WERI-Rb-1 (cell line): ENCODE results near the gene HOXD9.

Source experiments
- DNase-seq: peaks from one replicate; pipeline ENCODE4 v3.0.0-alpha.2; 2020
- H3K27ac ChIP-seq: fragments of 250-450 bp; sonication (Bioruptor Pico); 2 replicates; pipeline ENCODE4 v1.5.1; 2020; ENCODE audit warnings: mild to moderate bottlenecking, moderate library complexity
- H3K27me3 ChIP-seq: fragments of 250-450 bp; sonication (Bioruptor Pico); 2 replicates; pipeline ENCODE4 v1.5.1; 2021; ENCODE audit warnings: mild to moderate bottlenecking, low read depth, moderate library complexity; ENCODE audit not compliant: insufficient read depth, severe bottlenecking
- H3K36me3 ChIP-seq: fragments of 250-450 bp; sonication (Bioruptor Pico); 2 replicates; pipeline ENCODE4 v1.5.1; 2020; ENCODE audit warnings: mild to moderate bottlenecking, moderate library complexity
- H3K4me3 ChIP-seq: 2 replicates; pipeline ENCODE4 v1.5.1; 2011; ENCODE audit warnings: low read depth, mild to moderate bottlenecking, control low read depth, low read length
- H3K9me3 ChIP-seq: fragments of 250-450 bp; sonication (Bioruptor Pico); 2 replicates; pipeline ENCODE4 v1.5.1; 2021; ENCODE audit warnings: mild to moderate bottlenecking, moderate library complexity; ENCODE audit not compliant: severe bottlenecking
- TF ChIP-seq, protein P1 (sequence below): IDR thresholded peaks from 2 replicates; pipeline ENCODE4 v1.5.1; 2011; ENCODE audit warnings: low read depth, mild to moderate bottlenecking, control low read depth, inconsistent platforms, low read length

HOXD9 gene

DNA sequence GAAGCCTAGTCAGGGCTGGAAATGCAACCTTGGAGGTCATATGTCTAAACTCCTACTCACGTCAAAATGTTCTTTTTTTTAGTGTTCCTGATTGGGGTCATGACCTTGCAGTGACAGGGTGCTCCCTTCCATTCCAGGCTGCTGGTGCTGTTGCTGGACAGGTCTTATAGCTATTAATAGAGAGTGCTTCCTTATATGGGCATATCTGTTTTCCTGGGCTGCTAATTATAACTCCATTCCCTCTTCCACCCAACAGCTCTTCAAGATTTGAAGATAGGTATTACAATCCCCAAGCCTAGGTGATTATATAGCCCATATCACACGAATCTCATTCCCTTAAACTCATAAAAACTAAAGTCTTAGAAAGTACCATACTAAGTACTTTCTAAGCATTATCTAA lies 47.2 kb downstream of the HOXD9 start:
- Histone ChIP-seq H3K27me3 (peaks cover 86% of the 10 kb centered on the region), H3K36me3 (no peaks in the 10 kb centered on the region), H3K9me3 (peaks cover 29% of the 10 kb centered on the region), H3K27ac (no peak overlapping the region), H3K4me3 (no peak overlapping the region)
- TF ChIP-seq, protein P1, sequence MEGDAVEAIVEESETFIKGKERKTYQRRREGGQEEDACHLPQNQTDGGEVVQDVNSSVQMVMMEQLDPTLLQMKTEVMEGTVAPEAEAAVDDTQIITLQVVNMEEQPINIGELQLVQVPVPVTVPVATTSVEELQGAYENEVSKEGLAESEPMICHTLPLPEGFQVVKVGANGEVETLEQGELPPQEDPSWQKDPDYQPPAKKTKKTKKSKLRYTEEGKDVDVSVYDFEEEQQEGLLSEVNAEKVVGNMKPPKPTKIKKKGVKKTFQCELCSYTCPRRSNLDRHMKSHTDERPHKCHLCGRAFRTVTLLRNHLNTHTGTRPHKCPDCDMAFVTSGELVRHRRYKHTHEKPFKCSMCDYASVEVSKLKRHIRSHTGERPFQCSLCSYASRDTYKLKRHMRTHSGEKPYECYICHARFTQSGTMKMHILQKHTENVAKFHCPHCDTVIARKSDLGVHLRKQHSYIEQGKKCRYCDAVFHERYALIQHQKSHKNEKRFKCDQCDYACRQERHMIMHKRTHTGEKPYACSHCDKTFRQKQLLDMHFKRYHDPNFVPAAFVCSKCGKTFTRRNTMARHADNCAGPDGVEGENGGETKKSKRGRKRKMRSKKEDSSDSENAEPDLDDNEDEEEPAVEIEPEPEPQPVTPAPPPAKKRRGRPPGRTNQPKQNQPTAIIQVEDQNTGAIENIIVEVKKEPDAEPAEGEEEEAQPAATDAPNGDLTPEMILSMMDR: no peak
- DNase-seq: no peak

DNA sequence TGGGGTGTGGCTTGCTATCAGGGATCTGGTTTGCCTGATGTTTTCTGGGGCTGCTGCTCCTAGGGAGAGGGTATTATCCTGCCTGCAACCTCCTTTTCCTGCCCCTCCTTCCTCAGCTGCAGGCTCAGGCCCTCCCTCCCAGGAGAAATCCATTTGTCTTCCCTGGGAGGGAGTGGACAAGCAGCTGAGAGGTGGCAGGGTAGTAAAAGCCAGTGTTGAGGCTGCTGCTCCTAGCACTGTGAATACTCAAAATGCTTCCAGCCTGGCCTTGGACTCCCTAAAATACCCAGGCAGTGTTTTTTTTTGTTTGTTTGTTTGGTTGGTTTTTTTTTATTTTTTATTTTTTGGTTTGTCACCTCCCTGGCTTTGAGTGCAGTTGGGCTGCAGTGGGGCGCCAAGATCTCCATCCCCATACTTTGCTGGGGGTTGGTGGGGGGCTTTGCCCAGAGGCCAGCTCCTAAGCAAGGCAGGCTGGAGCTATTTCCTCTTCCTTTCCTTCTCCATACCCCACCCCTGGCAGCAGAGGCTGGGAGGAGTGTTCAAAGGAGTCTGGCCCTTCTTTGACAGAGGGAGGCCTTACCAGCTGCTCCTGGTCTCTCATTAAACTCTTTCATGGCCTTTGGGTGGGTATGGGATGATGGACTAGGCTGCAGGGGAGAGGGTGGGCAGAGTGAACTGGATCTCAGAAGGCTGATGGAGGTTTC lies 48.2 kb downstream of the HOXD9 start:
- Histone ChIP-seq H3K4me3 (no peak overlapping the region), H3K9me3 (peaks cover 18% of the 10 kb centered on the region), H3K27ac (no peak overlapping the region), H3K36me3 (no peaks in the 10 kb centered on the region), H3K27me3 (peaks cover 83% of the 10 kb centered on the region)
- TF ChIP-seq, protein P1: no peak
- DNase-seq: no peak

DNA sequence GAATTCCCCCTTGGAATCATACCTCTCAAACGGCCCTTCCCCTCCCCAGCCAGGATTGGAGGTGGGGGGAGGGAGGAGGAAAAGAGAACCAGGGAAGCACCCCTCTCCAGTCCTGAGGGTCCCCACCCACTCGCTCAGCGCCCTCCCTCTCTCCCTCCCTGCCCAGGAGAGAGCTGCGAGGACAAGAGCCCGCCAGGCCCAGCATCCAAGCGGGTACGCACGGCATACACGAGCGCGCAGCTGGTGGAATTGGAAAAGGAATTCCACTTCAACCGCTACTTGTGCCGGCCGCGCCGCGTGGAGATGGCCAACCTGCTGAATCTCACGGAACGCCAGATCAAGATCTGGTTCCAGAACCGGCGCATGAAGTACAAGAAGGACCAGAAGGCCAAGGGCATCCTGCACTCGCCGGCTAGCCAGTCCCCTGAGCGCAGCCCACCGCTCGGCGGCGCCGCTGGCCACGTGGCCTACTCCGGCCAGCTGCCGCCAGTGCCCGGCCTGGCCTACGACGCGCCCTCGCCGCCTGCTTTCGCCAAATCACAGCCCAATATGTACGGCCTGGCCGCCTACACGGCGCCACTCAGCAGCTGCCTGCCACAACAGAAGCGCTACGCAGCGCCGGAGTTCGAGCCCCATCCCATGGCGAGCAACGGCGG lies 49.0 kb downstream of the HOXD9 start:
- no peaks in the 10 kb centered on the region for H3K36me3 ChIP-seq
- peaks cover 78% of the 10 kb centered on the region for H3K27me3 ChIP-seq
- DNase-seq: no peak
- H3K27ac ChIP-seq: no peak overlapping the region
- H3K4me3 ChIP-seq: no peak overlapping the region
- TF ChIP-seq, protein P1: no peak
- peaks cover 18% of the 10 kb centered on the region for H3K9me3 ChIP-seq

DNA sequence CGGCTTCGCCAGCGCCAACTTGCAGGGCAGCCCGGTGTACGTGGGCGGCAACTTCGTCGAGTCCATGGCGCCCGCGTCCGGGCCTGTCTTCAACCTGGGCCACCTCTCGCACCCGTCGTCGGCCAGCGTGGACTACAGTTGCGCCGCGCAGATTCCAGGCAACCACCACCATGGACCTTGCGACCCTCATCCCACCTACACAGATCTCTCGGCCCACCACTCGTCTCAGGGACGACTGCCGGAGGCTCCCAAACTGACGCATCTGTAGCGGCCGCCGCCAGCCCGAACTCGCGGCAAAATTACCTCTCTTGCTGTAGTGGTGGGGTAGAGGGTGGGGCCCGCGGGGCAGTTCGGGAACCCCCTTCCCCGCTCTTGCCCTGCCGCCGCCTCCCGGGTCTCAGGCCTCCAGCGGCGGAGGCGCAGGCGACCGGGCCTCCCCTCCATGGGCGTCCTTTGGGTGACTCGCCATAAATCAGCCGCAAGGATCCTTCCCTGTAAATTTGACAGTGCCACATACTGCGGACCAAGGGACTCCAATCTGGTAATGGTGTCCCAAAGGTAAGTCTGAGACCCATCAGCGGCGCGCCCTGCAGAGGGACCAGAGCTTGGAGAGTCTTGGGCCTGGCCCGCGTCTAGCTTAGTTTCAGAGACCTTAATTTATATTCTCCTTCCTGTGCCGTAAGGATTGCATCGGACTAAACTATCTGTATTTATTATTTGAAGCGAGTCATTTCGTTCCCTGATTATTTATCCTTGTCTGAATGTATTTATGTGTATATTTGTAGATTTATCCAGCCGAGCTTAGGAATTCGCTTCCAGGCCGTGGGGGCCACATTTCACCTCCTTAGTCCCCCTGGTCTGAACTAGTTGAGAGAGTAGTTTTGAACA lies 49.7 kb downstream of the HOXD9 start:
- TF ChIP-seq, protein P1: no peak
- no peak overlapping the region for H3K4me3 ChIP-seq
- H3K27ac ChIP-seq: no peak overlapping the region
- DNase-seq: no peak
- peaks cover 18% of the 10 kb centered on the region for H3K9me3 ChIP-seq
- peaks cover 73% of the 10 kb centered on the region for H3K27me3 ChIP-seq
- no peaks in the 10 kb centered on the region for H3K36me3 ChIP-seq

DNA sequence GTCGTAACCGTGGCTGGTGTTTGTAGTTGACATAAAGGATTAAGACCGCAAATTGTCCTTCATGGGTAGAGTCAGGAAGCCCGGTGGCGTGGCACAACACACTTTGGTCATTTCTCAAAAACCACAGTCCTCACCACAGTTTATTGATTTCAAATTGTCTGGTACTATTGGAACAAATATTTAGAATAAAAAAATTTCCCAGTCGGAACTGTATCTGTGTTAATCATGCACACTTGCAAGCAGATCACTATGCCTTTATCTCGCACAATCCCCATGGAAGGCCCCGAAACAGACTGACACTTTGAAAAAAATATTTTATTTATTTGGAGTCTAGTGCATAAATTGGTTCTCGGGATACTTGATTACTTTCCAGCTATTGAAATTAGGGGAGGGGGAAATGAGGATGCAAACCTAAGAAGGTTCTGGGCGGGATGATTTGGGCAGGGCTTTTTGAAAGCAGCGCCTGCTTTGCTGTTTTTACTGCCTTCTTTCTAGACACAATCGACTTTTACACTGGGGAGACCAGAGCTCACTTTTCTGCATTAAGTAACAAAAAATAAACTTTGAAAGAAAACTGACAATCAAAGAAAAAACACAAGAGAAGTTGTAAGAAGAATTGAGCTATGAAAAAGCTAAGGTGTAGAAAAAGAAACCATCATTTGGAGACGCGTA lies 50.5 kb downstream of the HOXD9 start:
- DNase-seq: no peak
- TF ChIP-seq, protein P1: no peak
- H3K4me3 ChIP-seq: no peak overlapping the region
- H3K27ac ChIP-seq: no peak overlapping the region
- H3K27me3 ChIP-seq: peaks cover 76% of the 10 kb centered on the region
- peaks cover 18% of the 10 kb centered on the region for H3K9me3 ChIP-seq
- H3K36me3 ChIP-seq: no peaks in the 10 kb centered on the region
